GM12878 (cell line): ENCODE data around the gene PSIP1. TPM values are rescaled to one million over a fixed set of nuclear protein-coding genes. Genes with fewer than 3 reads are reported as not detected.

ENCODE experiments used
- ATAC-seq: fragments of 200-7000 bp; cut with Tn5 transposase; 3 replicates; pipeline ENCODE4 v1.9.1; 2020; ENCODE audit warnings: mild to moderate bottlenecking, moderate library complexity
- BruUV-seq: library from RNA; stranded (reverse); fragments of 400-500 nt; replicated peaks from 2 replicates; lab custom pipeline; 2021; lab: Mats Ljungman, UMichigan
- CTCF ChIA-PET: fragments of 300-600 bp; sonication (Branson Sonifier 250); formaldehyde crosslinking; extraction: SDS; loops from one replicate; lab custom pipeline; 2021; ENCODE audit warnings: inconsistent platforms; lab: Yijun Ruan, JAX
- POLR2A ChIA-PET: fragments of 350-600 bp; formaldehyde crosslinking; extraction: SDS; loops from one replicate; lab custom pipeline; 2021; ENCODE audit warnings: inconsistent platforms; lab: Charles Lee
- RAD21 ChIA-PET: fragments of 300-600 bp; sonication (Branson Sonifier 250); formaldehyde crosslinking; loops from one replicate; lab custom pipeline; 2023; ENCODE audit warnings: antibody characterized with exemption; ENCODE audit not compliant: unreplicated experiment; lab: Charles Lee
- SMC1A ChIA-PET: fragments of 300-600 bp; sonication (Branson Sonifier 250); formaldehyde crosslinking; loops from one replicate; lab custom pipeline; 2023; ENCODE audit not compliant: unreplicated experiment, uncharacterized antibody; lab: Charles Lee
- DNase-seq: peaks from one replicate; pipeline ENCODE4 v3.0.0-alpha.2; 2011; ENCODE audit warnings: low read depth, low spot score
- FAIRE-seq: peaks from 3 replicates; lab custom pipeline; 2011; peaks lifted over from hg19 to GRCh38; lab: Jason Lieb, UNC
- H2AFZ ChIP-seq: 2 replicates; pipeline ENCODE4 v1.6.0; 2011; ENCODE audit warnings: low read depth, low read length, control low read depth; ENCODE audit not compliant: control insufficient read depth
- H3K27ac ChIP-seq: 2 replicates; pipeline ENCODE4 v1.5.1; 2011; ENCODE audit warnings: control low read depth; ENCODE audit not compliant: control insufficient read depth, insufficient read depth
- H3K27me3 ChIP-seq, 2 experiments: replicated peaks in 1 of 2; 2 replicates each; pipeline versions ENCODE4 v1.6.0 to v1.6.1; 2011; ENCODE audit warnings: low read length in 1 of 2; ENCODE audit not compliant: control insufficient read depth in 2 of 2, insufficient read depth in 2 of 2
- H3K36me3 ChIP-seq, 2 experiments: 2 replicates each; pipeline ENCODE4 v1.5.1; 2011; ENCODE audit warnings: low read length in 1 of 2; ENCODE audit not compliant: control insufficient read depth in 2 of 2, insufficient read depth in 2 of 2
- H3K4me1 ChIP-seq: 2 replicates; pipeline ENCODE4 v1.6.1; 2011; ENCODE audit warnings: mild to moderate bottlenecking, low read length, moderate library complexity, mixed read lengths; ENCODE audit not compliant: control insufficient read depth, insufficient read depth
- H3K4me2 ChIP-seq: 2 replicates; pipeline ENCODE4 v1.6.0; 2011; ENCODE audit warnings: control low read depth; ENCODE audit not compliant: control insufficient read depth, insufficient read depth
- H3K4me3 ChIP-seq: fragments of 200-600 bp; sonication (generic); 2 replicates; pipeline ENCODE4 v1.5.1; 2016
- H3K79me2 ChIP-seq: 2 replicates; pipeline ENCODE4 v1.6.0; 2011; ENCODE audit warnings: low read length; ENCODE audit not compliant: control insufficient read depth, insufficient read depth
- H3K9ac ChIP-seq: 2 replicates; pipeline ENCODE4 v1.8.0; 2011; ENCODE audit warnings: low read length, control low read depth, mixed read lengths; ENCODE audit not compliant: control insufficient read depth, insufficient read depth
- H3K9me3 ChIP-seq: replicated peaks from 3 replicates; pipeline ENCODE4 v1.5.1; 2011; ENCODE audit warnings: mild to moderate bottlenecking, low read length; ENCODE audit not compliant: control insufficient read depth, insufficient read depth
- H4K20me1 ChIP-seq: 2 replicates; pipeline ENCODE4 v1.6.0; 2011; ENCODE audit not compliant: control insufficient read depth, insufficient read depth
- BCL11A ChIP-seq: IDR thresholded peaks from 2 replicates; pipeline ENCODE4 v1.6.1; 2011; ENCODE audit warnings: low read depth, low read length
- CBFB ChIP-seq: IDR thresholded peaks from 2 replicates; pipeline ENCODE4 v1.6.1; 2016; ENCODE audit warnings: antibody characterized with exemption, low read depth
- CREB1 ChIP-seq: IDR thresholded peaks from 2 replicates; pipeline ENCODE4 v1.6.1; 2012; ENCODE audit warnings: low read depth, mild to moderate bottlenecking, inconsistent platforms
- DPF2 ChIP-seq: fragments of 450-650 bp; IDR thresholded peaks from 2 replicates; pipeline ENCODE4 v1.6.1; 2017; ENCODE audit warnings: mild to moderate bottlenecking
- EZH2 ChIP-seq: IDR thresholded peaks from 2 replicates; pipeline ENCODE4 v1.6.1; 2012; ENCODE audit warnings: low read depth, mild to moderate bottlenecking, control low read depth, inconsistent platforms, low read length, borderline replicate concordance; ENCODE audit not compliant: control insufficient read depth
- FOXM1 ChIP-seq: IDR thresholded peaks from 2 replicates; pipeline ENCODE4 v1.6.1; 2012; ENCODE audit warnings: low read depth, mild to moderate bottlenecking, inconsistent platforms, low read length, moderate library complexity
- IKZF1 ChIP-seq: fragments of 450-650 bp; conservative IDR thresholded peaks from 2 replicates; pipeline ENCODE4 v1.6.1; 2017; ENCODE audit warnings: antibody characterized with exemption, mild to moderate bottlenecking
- LARP7 ChIP-seq: fragments of 450-650 bp; IDR thresholded peaks from 2 replicates; pipeline ENCODE4 v1.6.1; 2017; ENCODE audit warnings: mild to moderate bottlenecking
- MEF2A ChIP-seq: IDR thresholded peaks from 2 replicates; pipeline ENCODE4 v1.6.1; 2011; ENCODE audit warnings: low read depth, mild to moderate bottlenecking, low read length, moderate library complexity; ENCODE audit not compliant: insufficient read depth
- NBN ChIP-seq: fragments of 450-650 bp; IDR thresholded peaks from 2 replicates; pipeline ENCODE4 v1.6.1; 2016
- NFIC ChIP-seq: IDR thresholded peaks from 2 replicates; pipeline ENCODE4 v1.6.1; 2012; ENCODE audit warnings: low read depth, mild to moderate bottlenecking, inconsistent platforms, low read length, moderate library complexity
- PML ChIP-seq: IDR thresholded peaks from 2 replicates; pipeline ENCODE4 v1.6.1; 2012; ENCODE audit warnings: low read length, inconsistent platforms
- POLR2AphosphoS5 ChIP-seq: IDR thresholded peaks from 2 replicates; pipeline ENCODE4 v1.6.1; 2011; ENCODE audit warnings: mild to moderate bottlenecking, low read length, inconsistent platforms
- RAD51 ChIP-seq: fragments of 450-650 bp; IDR thresholded peaks from 2 replicates; pipeline ENCODE4 v1.6.1; 2016; ENCODE audit warnings: moderate library complexity, mild to moderate bottlenecking, inconsistent platforms
- STAT3 ChIP-seq: IDR thresholded peaks from 2 replicates; pipeline ENCODE4 v1.6.1; 2011; ENCODE audit warnings: low read depth, low read length, improper control_type of control experiment
- ZBED1 ChIP-seq: IDR thresholded peaks from 2 replicates; pipeline ENCODE4 v1.6.1; 2016; ENCODE audit warnings: borderline replicate concordance
- ZNF217 ChIP-seq: fragments of 450-650 bp; IDR thresholded peaks from 2 replicates; pipeline ENCODE4 v1.6.1; 2017; ENCODE audit warnings: antibody characterized with exemption, mild to moderate bottlenecking
- WGBS: methylation state at CpG from one replicate; pipeline ENCODE4 v1.1.6; 2016; ENCODE audit warnings: low lambda C conversion rate; ENCODE audit not compliant: insufficient replicate concordance, insufficient coverage; ENCODE audit errors: missing lambda C conversion rate; 5-methylcytosine and 5-hydroxymethylcytosine counted together
- in situ Hi-C: fragments of 300-500 bp; cut with MboI; formaldehyde crosslinking; loops from 9 replicates; pipeline ENCODE4 v1.14.3; 2018; ENCODE audit warnings: mixed read lengths
- intact Hi-C: fragments of 100-400 bp; cut with micrococcal nuclease; formaldehyde crosslinking; loops from one replicate; pipeline ENCODE4 v1.14.2; 2022; ENCODE audit not compliant: unreplicated experiment
- polyA plus RNA-seq, 11 experiments: library from polyadenylated mRNA; depleted of rRNA in 4 of 11; unstranded in 6 of 11; stranded (reverse) in 5 of 11; fragments of >200 nt; fragmentation: Nextera tagmentation in 4 of 11; fragmentation: Illumina TruSeq in 1 of 11; extraction: Ambion mirVana in 4 of 11; extraction: Trizol in 1 of 11; gene quantifications; 1 replicate in 1 of 11; 2 replicates in 10 of 11; pipeline versions ENCODE4 v1.2.1 to v1.2.3, GENCODE V29; 2011 to 2016; ENCODE audit warnings: inconsistent platforms in 2 of 11, missing spikeins in 2 of 11, low read depth in 1 of 11
- total RNA-seq, 4 experiments: library from RNA; depleted of rRNA in 3 of 4; stranded (reverse); fragments of >200 nt in 3 of 4; fragmentation: Illumina TruSeq in 1 of 4; extraction: Trizol in 1 of 4; gene quantifications; 2 replicates each; pipeline versions ENCODE4 v1.2.1 to v1.2.3, GENCODE V29; 2013 to 2021
- TF ChIP-seq, protein P1 (sequence below): IDR thresholded peaks from 2 replicates; pipeline ENCODE4 v1.6.1; 2012; ENCODE audit warnings: low read depth, low read length, improper control_type of control experiment

PSIP1 gene
- total and polyA plus RNA-seq, 10 of the 15 experiments (the other 5 are each of a cell fraction or from before 2014, with no cell fraction given) = 75.5 to 299 (median 173) TPM

DNA sequence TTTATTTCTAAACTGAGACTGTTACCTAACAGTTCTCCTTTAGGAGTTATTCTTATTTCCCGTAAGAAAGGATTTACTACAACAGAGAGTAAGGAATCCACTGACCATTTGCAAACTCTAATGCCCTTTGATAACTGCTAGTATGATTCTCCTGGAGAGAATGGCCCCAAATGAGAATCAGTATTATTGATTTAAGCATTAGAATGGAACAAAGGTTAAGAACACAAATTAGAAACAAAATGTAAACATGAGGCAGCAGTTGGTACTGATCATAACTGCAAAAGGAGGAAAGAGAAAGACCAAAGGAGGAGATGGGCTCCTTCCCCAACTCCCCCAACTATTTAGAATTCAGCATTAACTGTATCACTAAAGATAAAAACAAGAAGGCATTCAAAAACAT is 30.7 kb downstream of the PSIP1 start:
- FAIRE-seq (no peak), DNase-seq (no peak), ATAC-seq (no peak)
- SMC1A ChIA-PET = interaction anchor here (1.0 to 5.5 kb wide), 4 partner anchors 9 to 57 kb away, joined by 3 to 29 read pairs (median 3); no protein-coding TSS in a partner anchor
- Histone ChIP-seq H3K9me3 (no peaks in the 10 kb centered on the region), H2AFZ (no peak overlapping the region), H4K20me1 (no peaks in the 10 kb centered on the region), H3K4me3 (no peak overlapping the region), H3K4me2 (no peak overlapping the region), H3K9ac (no peak overlapping the region), H3K36me3 (peaks cover 7 to 25% of the 10 kb centered on the region in 2 experiments), H3K27ac (no peak overlapping the region), H3K4me1 (peaks cover 3% of the 10 kb centered on the region; the same call in 1 of the 2 replicates), H3K79me2 (peaks cover 3% of the 10 kb centered on the region), H3K27me3 (no peaks in the 10 kb centered on the region)
- POLR2A ChIA-PET = interaction anchor here (0.6 kb wide), 1 partner anchor 397 kb away, joined by 4 read pairs; no protein-coding TSS in a partner anchor
- 100% methylated on average over 1 of the region's 1 CpG for WGBS
- RAD21 ChIA-PET = interaction anchor here (1.3 kb wide), 1 partner anchor 16 kb away, joined by 4 read pairs; no protein-coding TSS in a partner anchor
- CTCF ChIA-PET = no interaction called here
- no peak for TF ChIP-seq STAT3
- no peak for TF ChIP-seq POLR2AphosphoS5
- no peak for TF ChIP-seq RAD51
- in situ Hi-C loops (no loop called here), intact Hi-C loops (no loop called here)
- no TSS peak for BruUV-seq

DNA sequence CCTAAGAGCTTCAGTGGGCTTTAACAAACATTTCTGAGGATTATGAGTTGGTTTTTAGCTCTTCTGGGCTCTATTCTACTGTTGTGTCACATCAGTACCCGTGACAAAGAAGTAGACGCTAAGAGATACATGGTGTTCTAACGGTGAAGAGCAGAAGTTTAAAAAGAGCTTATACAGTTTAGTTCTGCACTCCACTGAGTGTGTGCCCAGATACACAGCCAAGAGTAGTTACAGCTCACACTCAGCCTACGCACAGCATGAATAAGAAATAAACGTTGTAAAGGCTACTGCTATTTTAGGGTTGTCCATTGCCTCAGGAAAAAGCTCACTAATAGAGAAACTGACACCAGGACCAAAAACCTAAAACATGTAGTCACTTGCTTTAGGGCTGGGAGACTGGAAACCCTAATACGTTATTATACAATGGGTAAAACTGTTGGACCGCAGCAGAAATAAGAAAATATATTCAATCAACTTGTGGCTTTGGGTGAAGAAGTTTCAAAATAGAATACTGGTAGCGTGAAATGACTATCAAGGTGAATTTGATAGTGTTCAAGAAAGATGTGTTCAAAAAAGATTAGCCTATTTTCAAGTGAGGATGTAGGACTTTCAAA is 34.7 kb downstream of the PSIP1 start:
- no peaks in the 10 kb centered on the region for H3K27me3 ChIP-seq
- H2AFZ ChIP-seq = no peak overlapping the region
- H3K4me2 ChIP-seq = no peak overlapping the region
- ChIA-PET CTCF (interaction anchor here (0.9 to 2.2 kb wide), 7 partner anchors 9 to 56 kb away, joined by 3 to 17 read pairs (median 4); no protein-coding TSS in a partner anchor), SMC1A (interaction anchor here (1.0 to 4.9 kb wide), 13 partner anchors 9 to 134 kb away, joined by 3 to 18 read pairs (median 4); no protein-coding TSS in a partner anchor), RAD21 (interaction anchor here (0.9 to 1.6 kb wide), 5 partner anchors 37 to 61 kb away, joined by 3 to 6 read pairs (median 3); no protein-coding TSS in a partner anchor), POLR2A (interaction anchor here (0.9 to 1.1 kb wide), 5 partner anchors 37 to 55 kb away, joined by 3 to 6 read pairs (median 3); no protein-coding TSS in a partner anchor)
- H3K27ac ChIP-seq = no peak overlapping the region
- ATAC-seq = peak; percentile 70
- intact Hi-C loops (loop anchor here (2.0 kb wide), 1 partner anchor 27 kb away; no protein-coding TSS in a partner anchor), in situ Hi-C loops (no loop called here)
- H3K4me1 ChIP-seq = peaks cover 3% of the 10 kb centered on the region; the same call in 1 of the 2 replicates
- H3K36me3 ChIP-seq = peaks cover 8 to 21% of the 10 kb centered on the region in 2 experiments
- peaks cover 3% of the 10 kb centered on the region for H3K79me2 ChIP-seq
- H3K4me3 ChIP-seq = no peak overlapping the region
- BruUV-seq = no TSS peak
- peak; percentile 20 for DNase-seq
- WGBS = 15% methylated on average over 8 of the region's 8 CpGs
- no peaks in the 10 kb centered on the region for H3K9me3 ChIP-seq
- no peak overlapping the region for H3K9ac ChIP-seq
- no peaks in the 10 kb centered on the region for H4K20me1 ChIP-seq
- FAIRE-seq = no peak
- TF ChIP-seq PML (peak; percentile 44; the same call in 1 of the 2 replicates), LARP7 (no peak), NBN (no peak), CREB1 (0 out of 2 replicates have a peak, but pooled peaks have one; percentile 23), MEF2A (peak; percentile 68), EZH2 (no peak), FOXM1 (peak; percentile 68; the same call in 1 of the 2 replicates), DPF2 (no peak), ZNF217 (0 out of 2 replicates have a peak, but pooled peaks have one; percentile 61), CBFB (peak; percentile 55; the same call in 1 of the 2 replicates), BCL11A (peak; percentile 23; the same call in 1 of the 2 replicates), ZBED1 (peak; percentile 46; the same call in 1 of the 2 replicates), NFIC (peak; percentile 87), IKZF1 (peak; percentile 55)
- TF ChIP-seq, protein P1, sequence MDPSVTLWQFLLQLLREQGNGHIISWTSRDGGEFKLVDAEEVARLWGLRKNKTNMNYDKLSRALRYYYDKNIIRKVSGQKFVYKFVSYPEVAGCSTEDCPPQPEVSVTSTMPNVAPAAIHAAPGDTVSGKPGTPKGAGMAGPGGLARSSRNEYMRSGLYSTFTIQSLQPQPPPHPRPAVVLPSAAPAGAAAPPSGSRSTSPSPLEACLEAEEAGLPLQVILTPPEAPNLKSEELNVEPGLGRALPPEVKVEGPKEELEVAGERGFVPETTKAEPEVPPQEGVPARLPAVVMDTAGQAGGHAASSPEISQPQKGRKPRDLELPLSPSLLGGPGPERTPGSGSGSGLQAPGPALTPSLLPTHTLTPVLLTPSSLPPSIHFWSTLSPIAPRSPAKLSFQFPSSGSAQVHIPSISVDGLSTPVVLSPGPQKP = no peak
